Fibroblast of mammary gland (primary cell): ENCODE data around the gene CHRNE.
A peak's percentile ranks its signal among the peaks of the same experiment; 100 is the strongest.

ENCODE experiments used
- DNase-seq: peaks from one replicate; pipeline ENCODE4 v3.0.0-alpha.2; 2010; ENCODE audit warnings: low read depth
- H3K4me3 ChIP-seq: 2 replicates; pipeline ENCODE4 v1.5.1; 2011; ENCODE audit warnings: low read depth, mild to moderate bottlenecking, low read length, moderate library complexity; ENCODE audit not compliant: control insufficient read depth
- CTCF ChIP-seq: conservative IDR thresholded peaks from 2 replicates; pipeline ENCODE4 v1.5.1; 2011; ENCODE audit warnings: low read depth, low read length, inconsistent platforms; ENCODE audit not compliant: control insufficient read depth, insufficient read depth

The CHRNE gene

GRCh38 chr17:4903051-4903818, at the start of gene CHRNE:
TSS of gene CHRNE (minus strand) at chr17:4903098. CDS start at chr17:4903063, 35 bp downstream.
- no peak within 1 kb of the TSS for H3K4me3 ChIP-seq
- peak; percentile 79 for TF ChIP-seq CTCF
- DNase-seq, result peak; percentile 80

GRCh38 chr17:4951486-4951885, 48.6 kb upstream of the CHRNE start:
- H3K4me3 ChIP-seq, result no peak overlapping the region
- no peak for DNase-seq
- TF ChIP-seq CTCF, result no peak

- H3K4me3 ChIP-seq, result peak within 1 kb of the TSS; percentile 29
- DNase-seq, result no peak
- no peak for TF ChIP-seq CTCF
Observed at GRCh38 chr17:4950746-4951204, 47.9 kb upstream of the CHRNE start, which contains the start of gene ENO3. TSS of gene ENO3 (plus strand) at chr17:4951119. CDS start at chr17:4951830, 711 bp downstream.

GRCh38 chr17:4950075-4950745, 47.3 kb upstream of the CHRNE start:
- peak overlapping the region; percentile 29 for H3K4me3 ChIP-seq
- DNase-seq, result no peak
- TF ChIP-seq CTCF, result no peak

GRCh38 chr17:4949321-4950074, 46.6 kb upstream of the CHRNE start:
- peak; percentile 59 for DNase-seq
- peak overlapping the region; percentile 62 for H3K4me3 ChIP-seq
- no peak for TF ChIP-seq CTCF

- peak; percentile 85 for DNase-seq
- peak overlapping the region; percentile 64 for H3K4me3 ChIP-seq
- no peak for TF ChIP-seq CTCF
Observed at GRCh38 chr17:4948931-4949320, 46.0 kb upstream of the CHRNE start.
